ENCODE measurements around the gene PIP5K1B. TPM values are rescaled to one million over a fixed set of nuclear protein-coding genes. Genes with fewer than 3 reads are reported as not detected.

Gene PIP5K1B
- total and polyA plus RNA-seq, 10 of the 15 experiments (the other 5 are each of a cell fraction or from before 2014, with no cell fraction given), result 6.8 to 16.3 (median 10.6) TPM

- 0 out of 2 replicates have a peak, but pooled peaks have one; percentile 31 for TF ChIP-seq MEF2A (IDR thresholded peaks at IDR 0.05; ENCODE audit: insufficient read depth, low read depth, low read length)
- TF ChIP-seq RAD21 (IDR thresholded peaks at IDR 0.05; ENCODE audit: insufficient read depth, low read depth, low read length), result peak; percentile 99
- TF ChIP-seq PKNOX1 (IDR thresholded peaks at IDR 0.05), result no peak
- 0 out of 2 replicates have a peak, but pooled peaks have one; percentile 28 for TF ChIP-seq RB1 (IDR thresholded peaks at IDR 0.05; ENCODE audit: borderline replicate concordance)
Measured at GRCh38 chr9:68999393-69000105, 294.5 kb downstream of the PIP5K1B start (continued).

- ATAC-seq, result no peak
- no TSS peak for BruUV-seq (replicated peaks)
- 59% methylated on average over 8 of the region's 8 CpGs for WGBS (ENCODE audit: insufficient coverage, insufficient replicate concordance, low lambda C conversion rate, missing lambda C conversion rate)
- Histone ChIP-seq H3K4me2 (ENCODE audit: control insufficient read depth, insufficient read depth) (no peak overlapping the region), H3K27ac (ENCODE audit: control insufficient read depth, insufficient read depth) (no peak overlapping the region), H3K27me3 (replicated peaks in 1 of 2; ENCODE audit: control insufficient read depth in 2 of 2, insufficient read depth in 2 of 2, low read length in 1 of 2) (no peaks in the 10 kb centered on the region), H2AFZ (ENCODE audit: control insufficient read depth, low read depth, low read length) (no peak overlapping the region), H3K79me2 (ENCODE audit: control insufficient read depth, insufficient read depth, low read length) (no peaks in the 10 kb centered on the region), H3K4me3 (no peak overlapping the region), H3K4me1 (ENCODE audit: control insufficient read depth, insufficient read depth, low read length) (peaks cover 11% of the 10 kb centered on the region), H3K9ac (ENCODE audit: control insufficient read depth, insufficient read depth, low read length) (no peak overlapping the region), H3K36me3 (ENCODE audit: control insufficient read depth in 2 of 2, insufficient read depth in 2 of 2, low read length in 1 of 2) (no peaks in the 10 kb centered on the region), H4K20me1 (ENCODE audit: control insufficient read depth, insufficient read depth) (no peaks in the 10 kb centered on the region), H3K9me3 (replicated peaks; ENCODE audit: control insufficient read depth, insufficient read depth, low read length) (no peaks in the 10 kb centered on the region)
- ChIA-PET RAD21 (ENCODE audit: unreplicated experiment) (interaction anchor here (2.0 kb wide), 1 partner anchor 51 kb away, joined by 14 read pairs; no protein-coding TSS in a partner anchor), POLR2A (no interaction called here), CTCF (interaction anchor here (0.8 to 1.6 kb wide), 9 partner anchors 8 to 421 kb away, joined by 3 to 5 read pairs (median 3); partner anchors contain the start of gene FXN), SMC1A (ENCODE audit: uncharacterized antibody, unreplicated experiment) (no interaction called here)
- no peak for FAIRE-seq
- in situ Hi-C loops (cut with MboI), result loop anchor here (5.0 kb wide), 4 partner anchors 155 to 420 kb away; a partner anchor contains a TSS
- DNase-seq (ENCODE audit: low read depth, low spot score), result no peak
- TF ChIP-seq PAX8 (IDR thresholded peaks at IDR 0.05), result no peak
- TF ChIP-seq EP300 (IDR thresholded peaks at IDR 0.05; ENCODE audit: borderline replicate concordance in 1 of 2, control insufficient read depth in 1 of 2, low read depth in 2 of 2, low read length in 2 of 2), result no peak
- TF ChIP-seq ASH2L (IDR thresholded peaks at IDR 0.05; ENCODE audit: borderline replicate concordance, low read depth), result no peak
- TF ChIP-seq TARDBP (IDR thresholded peaks at IDR 0.05; ENCODE audit: borderline replicate concordance), result no peak
- no peak for TF ChIP-seq HDAC6 (IDR thresholded peaks at IDR 0.05; ENCODE audit: unreplicated experiment)
- no peak for TF ChIP-seq CBX5 (IDR thresholded peaks at IDR 0.05; ENCODE audit: low read depth)
- TF ChIP-seq SP1 (IDR thresholded peaks at IDR 0.05; ENCODE audit: low read depth, low read length), result no peak
- TF ChIP-seq, protein P1, sequence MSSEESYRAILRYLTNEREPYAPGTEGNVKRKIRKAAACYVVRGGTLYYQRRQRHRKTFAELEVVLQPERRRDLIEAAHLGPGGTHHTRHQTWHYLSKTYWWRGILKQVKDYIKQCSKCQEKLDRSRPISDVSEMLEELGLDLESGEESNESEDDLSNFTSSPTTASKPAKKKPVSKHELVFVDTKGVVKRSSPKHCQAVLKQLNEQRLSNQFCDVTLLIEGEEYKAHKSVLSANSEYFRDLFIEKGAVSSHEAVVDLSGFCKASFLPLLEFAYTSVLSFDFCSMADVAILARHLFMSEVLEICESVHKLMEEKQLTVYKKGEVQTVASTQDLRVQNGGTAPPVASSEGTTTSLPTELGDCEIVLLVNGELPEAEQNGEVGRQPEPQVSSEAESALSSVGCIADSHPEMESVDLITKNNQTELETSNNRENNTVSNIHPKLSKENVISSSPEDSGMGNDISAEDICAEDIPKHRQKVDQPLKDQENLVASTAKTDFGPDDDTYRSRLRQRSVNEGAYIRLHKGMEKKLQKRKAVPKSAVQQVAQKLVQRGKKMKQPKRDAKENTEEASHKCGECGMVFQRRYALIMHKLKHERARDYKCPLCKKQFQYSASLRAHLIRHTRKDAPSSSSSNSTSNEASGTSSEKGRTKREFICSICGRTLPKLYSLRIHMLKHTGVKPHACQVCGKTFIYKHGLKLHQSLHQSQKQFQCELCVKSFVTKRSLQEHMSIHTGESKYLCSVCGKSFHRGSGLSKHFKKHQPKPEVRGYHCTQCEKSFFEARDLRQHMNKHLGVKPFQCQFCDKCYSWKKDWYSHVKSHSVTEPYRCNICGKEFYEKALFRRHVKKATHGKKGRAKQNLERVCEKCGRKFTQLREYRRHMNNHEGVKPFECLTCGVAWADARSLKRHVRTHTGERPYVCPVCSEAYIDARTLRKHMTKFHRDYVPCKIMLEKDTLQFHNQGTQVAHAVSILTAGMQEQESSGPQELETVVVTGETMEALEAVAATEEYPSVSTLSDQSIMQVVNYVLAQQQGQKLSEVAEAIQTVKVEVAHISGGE (CRISPR knock-in tag; IDR thresholded peaks at IDR 0.05), result no peak
- no peak for TF ChIP-seq NRF1 (conservative IDR thresholded peaks at IDR 0.05; ENCODE audit: low read depth, low read length)
- TF ChIP-seq SPI1 (IDR thresholded peaks at IDR 0.05; ENCODE audit: borderline replicate concordance, insufficient read depth, low read depth, low read length), result no peak
- no peak for TF ChIP-seq MTA2 (IDR thresholded peaks at IDR 0.05; ENCODE audit: low read depth)
- TF ChIP-seq WRNIP1 (IDR thresholded peaks at IDR 0.05; ENCODE audit: borderline replicate concordance, low read depth, low read length), result no peak
- TF ChIP-seq HCFC1 (IDR thresholded peaks at IDR 0.05; ENCODE audit: low read length), result no peak
- intact Hi-C loops (cut with micrococcal nuclease; ENCODE audit: unreplicated experiment), result no loop called here
Measured at GRCh38 chr9:69001921-69002320, 296.9 kb downstream of the PIP5K1B start.
